Stimulated activated CD8-positive, alpha-beta memory T cell treated with anti-CD3 and anti-CD28 coated beads, Interleukin-15, amount 100 ng/mL, for 24 hours (primary cell): ENCODE data around the gene MYH8.

Source experiments
- DNase-seq: peaks from one replicate; pipeline ENCODE4 v3.0.0-alpha.2; 2020; ENCODE audit warnings: low read depth

The MYH8 gene

GRCh38 chr17:10380631-10381408 is 40.9 kb downstream of the MYH8 start:
- DNase-seq = no peak

- DNase-seq = no peak
Observed at GRCh38 chr17:10372906-10373305, 48.8 kb downstream of the MYH8 start, which contains the start of gene MYH13. Gene MYH13, minus strand, starts transcription at chr17:10373006. Its CDS starts 8,476 bp downstream, at chr17:10364530.

GRCh38 chr17:10370016-10370608 is 51.6 kb downstream of the MYH8 start:
- DNase-seq = no peak

- no peak for DNase-seq
Observed at GRCh38 chr17:10369239-10369638, 52.5 kb downstream of the MYH8 start.

DNA sequence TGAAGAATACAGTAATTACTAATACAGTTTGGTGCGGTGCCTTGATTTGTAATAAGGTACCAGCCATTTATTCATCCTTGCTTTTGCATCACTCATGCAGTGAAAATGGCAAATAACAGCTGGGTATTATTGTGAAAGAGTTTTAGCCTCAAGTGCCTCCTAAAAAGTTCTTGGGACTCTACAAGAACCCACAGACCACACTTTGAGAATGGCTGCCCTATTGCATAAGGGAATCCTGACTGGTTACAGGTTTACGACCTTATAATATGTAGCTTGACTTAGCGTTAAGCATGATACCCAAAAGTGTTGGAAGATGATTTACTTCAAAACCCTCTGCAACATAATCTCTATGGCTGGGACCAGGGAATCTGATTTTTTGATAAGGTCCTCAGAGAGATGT is 53.2 kb downstream of the MYH8 start:
- no peak for DNase-seq

- no peak for DNase-seq
Observed at GRCh38 chr17:10360578-10360977, 61.2 kb downstream of the MYH8 start.

- no peak for DNase-seq
Observed at GRCh38 chr17:10357768-10358167, 64.0 kb downstream of the MYH8 start.

DNA sequence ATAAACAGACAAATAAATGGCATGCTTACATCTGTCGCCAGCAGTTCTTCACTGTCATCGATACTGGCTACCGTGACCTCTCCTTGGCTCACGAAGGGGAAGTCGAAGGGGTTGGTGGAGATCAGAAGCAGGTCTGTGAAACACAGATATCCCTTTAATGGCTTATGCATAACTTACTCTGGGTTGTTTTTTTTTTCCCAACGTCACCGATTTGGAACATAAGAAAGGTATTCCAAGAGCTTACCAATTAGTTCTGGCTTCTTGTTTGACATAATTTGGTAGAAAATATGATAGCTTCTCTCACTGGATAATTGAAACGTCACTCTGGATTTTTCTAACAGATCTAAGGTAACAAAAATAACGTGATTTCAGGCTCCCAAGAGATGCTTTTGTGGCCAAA is 67.1 kb downstream of the MYH8 start:
- DNase-seq = no peak

DNA sequence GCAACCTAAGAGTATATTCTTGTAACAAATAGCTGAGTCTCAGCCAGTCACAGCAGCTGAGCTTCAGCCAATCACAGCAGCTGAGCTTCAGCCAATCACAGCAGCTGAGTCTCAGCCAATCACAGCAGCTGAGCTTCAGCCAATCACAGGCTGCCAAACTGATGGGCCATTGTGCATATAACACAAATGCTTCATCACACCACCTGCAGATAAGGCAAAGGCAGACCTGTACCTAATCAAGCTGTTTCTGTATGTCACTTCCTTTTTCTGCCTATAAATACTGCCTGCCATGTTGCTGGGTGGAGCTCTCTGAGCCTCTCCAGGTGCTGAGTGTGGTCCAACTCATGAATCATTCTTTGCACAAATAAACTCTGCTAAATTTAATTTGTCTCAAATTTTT is 68.9 kb downstream of the MYH8 start:
- DNase-seq = no peak

- no peak for DNase-seq
Observed at GRCh38 chr17:10349403-10349802, 72.3 kb downstream of the MYH8 start.

DNA sequence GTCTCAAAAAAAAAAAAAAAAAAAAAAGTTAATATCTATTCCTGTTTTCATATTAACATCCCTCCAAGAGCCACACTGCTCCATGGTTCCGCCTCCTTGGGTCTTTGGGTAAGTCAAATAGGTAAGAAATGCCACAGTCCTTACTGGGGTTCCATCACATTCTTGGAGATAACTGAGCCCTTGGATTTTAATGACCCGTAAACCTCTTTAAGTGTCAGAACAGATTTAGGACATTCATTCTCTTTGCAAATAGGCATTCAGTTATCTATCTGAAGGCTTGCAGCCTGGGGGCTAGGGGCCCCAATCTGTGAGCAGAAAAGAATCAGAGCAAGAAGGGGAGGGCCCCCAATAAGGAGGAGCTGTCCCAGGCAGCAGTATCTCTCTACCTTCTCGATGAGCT is 76.9 kb downstream of the MYH8 start:
- DNase-seq = no peak
